Loucy (cell line): Measurements from ENCODE around the gene ADGRG1.
A peak's percentile ranks its signal among the peaks of the same experiment; 100 is the strongest.

Source experiments
- H2AFZ ChIP-seq: fragments of 200-600 bp; sonication (generic); 2 replicates; pipeline ENCODE4 v1.6.0; 2016; ENCODE audit warnings: antibody characterized with exemption, mild to moderate bottlenecking, low read length, moderate library complexity
- H3F3A ChIP-seq: fragments of 200-600 bp; 2 replicates; pipeline ENCODE4 v1.6.0; 2016; ENCODE audit warnings: antibody characterized with exemption, low read depth, mild to moderate bottlenecking
- H3K27me3 ChIP-seq: fragments of 200-600 bp; sonication (generic); 2 replicates; pipeline ENCODE4 v1.6.1; 2014; ENCODE audit warnings: low read length, mild to moderate bottlenecking; ENCODE audit not compliant: insufficient read depth, poor library complexity, severe bottlenecking
- H3K36me3 ChIP-seq: fragments of 200-600 bp; sonication (generic); 2 replicates; pipeline ENCODE4 v1.6.1; 2016; ENCODE audit warnings: low read length; ENCODE audit not compliant: insufficient read depth
- H3K4me1 ChIP-seq: fragments of 200-600 bp; sonication (generic); 2 replicates; pipeline ENCODE4 v1.5.1; 2014; ENCODE audit warnings: low read length, mild to moderate bottlenecking; ENCODE audit not compliant: insufficient read depth, poor library complexity, severe bottlenecking
- H3K4me2 ChIP-seq: fragments of 200-600 bp; sonication (generic); 2 replicates; pipeline ENCODE4 v1.6.0; 2014; ENCODE audit warnings: antibody characterized with exemption, low read length, low read depth, mild to moderate bottlenecking; ENCODE audit not compliant: poor library complexity, severe bottlenecking
- H3K4me3 ChIP-seq: fragments of 200-600 bp; sonication (generic); 2 replicates; pipeline ENCODE4 v1.5.1; 2014; ENCODE audit warnings: low read length, mild to moderate bottlenecking, mixed read lengths; ENCODE audit not compliant: poor library complexity, severe bottlenecking
- H3K79me2 ChIP-seq: fragments of 200-600 bp; sonication (generic); 2 replicates; pipeline ENCODE4 v1.6.1; 2014; ENCODE audit warnings: low read length; ENCODE audit not compliant: insufficient read depth
- H3K9ac ChIP-seq: fragments of 200-600 bp; sonication (generic); 2 replicates; pipeline ENCODE4 v1.6.0; 2014; ENCODE audit warnings: mild to moderate bottlenecking, low read depth, low read length, moderate library complexity; ENCODE audit not compliant: poor library complexity, severe bottlenecking
- H3K9me2 ChIP-seq: fragments of 200-600 bp; sonication (generic); replicated peaks from 2 replicates; pipeline ENCODE4 v1.6.1; 2016; ENCODE audit warnings: low read depth, low read length, mixed read lengths
- H3K9me3 ChIP-seq: fragments of 200-600 bp; sonication (generic); 2 replicates; pipeline ENCODE4 v1.6.1; 2014; ENCODE audit warnings: mild to moderate bottlenecking, antibody characterized with exemption, low read length, low read depth; ENCODE audit not compliant: insufficient read depth
- H4K20me1 ChIP-seq: fragments of 200-600 bp; sonication (generic); 2 replicates; pipeline ENCODE4 v1.6.0; 2014; ENCODE audit warnings: antibody characterized with exemption, low read length, mild to moderate bottlenecking; ENCODE audit not compliant: insufficient read depth, poor library complexity, severe bottlenecking
- EZH2phosphoT487 ChIP-seq: fragments of 200-600 bp; IDR thresholded peaks from 2 replicates; pipeline ENCODE4 v1.6.1; 2018; ENCODE audit warnings: antibody characterized with exemption, mild to moderate bottlenecking, moderate library complexity, borderline replicate concordance
- TF ChIP-seq, protein P1 (sequence below): fragments of 200-600 bp; sonication (generic); conservative IDR thresholded peaks from 2 replicates; pipeline ENCODE4 v1.5.1; 2014; ENCODE audit warnings: mild to moderate bottlenecking, antibody characterized with exemption, low read length

ADGRG1 gene

DNA sequence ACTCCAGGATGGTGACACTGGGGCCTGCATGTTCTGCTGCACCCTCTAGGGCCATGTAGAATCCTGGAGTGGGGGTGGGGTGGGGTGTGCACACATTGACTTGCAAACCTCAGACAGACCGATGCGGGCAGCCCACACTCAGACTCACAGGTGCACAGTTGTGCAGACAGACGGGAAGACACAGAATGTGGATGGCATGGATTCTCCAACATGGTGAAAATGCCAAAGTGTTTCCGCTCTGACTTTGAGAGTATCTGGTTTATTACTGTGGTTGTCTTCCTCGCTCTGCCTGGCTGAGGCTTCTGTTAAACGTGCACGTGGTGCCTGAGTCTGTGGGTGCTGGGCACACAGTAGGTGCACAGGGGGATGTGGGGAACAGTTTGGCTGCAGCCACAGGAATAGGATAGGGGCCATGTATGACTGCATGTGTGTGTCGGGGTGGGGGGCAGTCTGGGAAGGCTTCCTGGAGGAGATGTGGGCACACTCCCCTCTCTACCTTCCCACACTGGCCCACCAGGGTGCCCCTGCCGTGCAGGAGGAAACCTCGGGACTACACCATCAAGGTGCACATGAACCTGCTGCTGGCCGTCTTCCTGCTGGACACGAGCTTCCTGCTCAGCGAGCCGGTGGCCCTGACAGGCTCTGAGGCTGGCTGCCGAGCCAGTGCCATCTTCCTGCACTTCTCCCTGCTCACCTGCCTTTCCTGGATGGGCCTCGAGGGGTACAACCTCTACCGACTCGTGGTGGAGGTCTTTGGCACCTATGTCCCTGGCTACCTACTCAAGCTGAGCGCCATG, 30.6 kb downstream of the ADGRG1 start:
- TF ChIP-seq, protein P1, sequence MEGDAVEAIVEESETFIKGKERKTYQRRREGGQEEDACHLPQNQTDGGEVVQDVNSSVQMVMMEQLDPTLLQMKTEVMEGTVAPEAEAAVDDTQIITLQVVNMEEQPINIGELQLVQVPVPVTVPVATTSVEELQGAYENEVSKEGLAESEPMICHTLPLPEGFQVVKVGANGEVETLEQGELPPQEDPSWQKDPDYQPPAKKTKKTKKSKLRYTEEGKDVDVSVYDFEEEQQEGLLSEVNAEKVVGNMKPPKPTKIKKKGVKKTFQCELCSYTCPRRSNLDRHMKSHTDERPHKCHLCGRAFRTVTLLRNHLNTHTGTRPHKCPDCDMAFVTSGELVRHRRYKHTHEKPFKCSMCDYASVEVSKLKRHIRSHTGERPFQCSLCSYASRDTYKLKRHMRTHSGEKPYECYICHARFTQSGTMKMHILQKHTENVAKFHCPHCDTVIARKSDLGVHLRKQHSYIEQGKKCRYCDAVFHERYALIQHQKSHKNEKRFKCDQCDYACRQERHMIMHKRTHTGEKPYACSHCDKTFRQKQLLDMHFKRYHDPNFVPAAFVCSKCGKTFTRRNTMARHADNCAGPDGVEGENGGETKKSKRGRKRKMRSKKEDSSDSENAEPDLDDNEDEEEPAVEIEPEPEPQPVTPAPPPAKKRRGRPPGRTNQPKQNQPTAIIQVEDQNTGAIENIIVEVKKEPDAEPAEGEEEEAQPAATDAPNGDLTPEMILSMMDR = no peak
- TF ChIP-seq EZH2phosphoT487 = no peak
- H3K79me2 ChIP-seq = no peaks in the 10 kb centered on the region
- peaks cover 4% of the 10 kb centered on the region for H3K4me1 ChIP-seq
- no peaks in the 10 kb centered on the region for H3F3A ChIP-seq
- H3K9ac ChIP-seq = no peak overlapping the region
- no peaks in the 10 kb centered on the region for H3K36me3 ChIP-seq
- no peak overlapping the region for H3K4me2 ChIP-seq
- H4K20me1 ChIP-seq = no peaks in the 10 kb centered on the region
- H3K9me2 ChIP-seq = no peaks in the 10 kb centered on the region
- H3K4me3 ChIP-seq = no peak overlapping the region
- no peak overlapping the region for H2AFZ ChIP-seq
- H3K9me3 ChIP-seq = no peaks in the 10 kb centered on the region
- H3K27me3 ChIP-seq = no peaks in the 10 kb centered on the region

DNA sequence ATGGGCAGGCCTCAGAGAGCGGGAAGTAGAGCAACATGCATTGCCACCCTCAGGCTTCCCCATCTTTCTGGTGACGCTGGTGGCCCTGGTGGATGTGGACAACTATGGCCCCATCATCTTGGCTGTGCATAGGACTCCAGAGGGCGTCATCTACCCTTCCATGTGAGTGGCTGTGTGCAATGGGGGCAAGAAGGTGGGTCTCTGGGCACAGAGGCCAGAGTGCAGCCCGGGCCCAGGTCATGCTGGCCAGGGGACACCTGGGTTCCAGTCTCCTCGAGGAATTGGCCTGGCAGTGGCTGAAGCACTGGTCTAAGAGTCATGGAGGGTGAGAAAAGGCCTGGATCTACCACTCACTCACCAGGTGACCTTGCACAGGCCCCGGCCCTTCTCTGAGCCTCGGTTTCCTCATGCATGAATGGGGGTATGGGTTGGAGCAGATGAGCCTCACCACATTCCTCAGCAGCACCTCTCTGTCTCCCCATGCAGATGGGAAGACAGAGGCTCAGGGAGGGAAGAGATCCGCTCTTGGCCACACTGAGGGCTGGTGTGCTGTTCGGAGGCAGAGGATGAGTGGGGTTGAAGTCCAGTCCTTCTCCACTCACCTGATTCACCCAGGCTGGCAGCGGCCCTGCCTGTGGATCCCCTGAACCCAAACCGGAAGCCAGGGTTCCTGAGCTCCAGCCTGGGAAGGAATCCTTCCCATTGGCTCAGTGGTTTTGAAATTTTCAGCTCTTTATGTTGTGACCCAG, 32.5 kb downstream of the ADGRG1 start:
- Histone ChIP-seq H3K9me2 (no peaks in the 10 kb centered on the region), H3F3A (no peaks in the 10 kb centered on the region), H3K9ac (no peak overlapping the region), H3K27me3 (no peaks in the 10 kb centered on the region), H3K36me3 (no peaks in the 10 kb centered on the region), H3K4me1 (peaks cover 4% of the 10 kb centered on the region), H3K4me3 (no peak overlapping the region), H3K9me3 (no peaks in the 10 kb centered on the region), H3K79me2 (no peaks in the 10 kb centered on the region), H4K20me1 (no peaks in the 10 kb centered on the region), H2AFZ (no peak overlapping the region), H3K4me2 (no peak overlapping the region)
- no peak for TF ChIP-seq EZH2phosphoT487
- TF ChIP-seq, protein P1 = peak; percentile 53

DNA sequence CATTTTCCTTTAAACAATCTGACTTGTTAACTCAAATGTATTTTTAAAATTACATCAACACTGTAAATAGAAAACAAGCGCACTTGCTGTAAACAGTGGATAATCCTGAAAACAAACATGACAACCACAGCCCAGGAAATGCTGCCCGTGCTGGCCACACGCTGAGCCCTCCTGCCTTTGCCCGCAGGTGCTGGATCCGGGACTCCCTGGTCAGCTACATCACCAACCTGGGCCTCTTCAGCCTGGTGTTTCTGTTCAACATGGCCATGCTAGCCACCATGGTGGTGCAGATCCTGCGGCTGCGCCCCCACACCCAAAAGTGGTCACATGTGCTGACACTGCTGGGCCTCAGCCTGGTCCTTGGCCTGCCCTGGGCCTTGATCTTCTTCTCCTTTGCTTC, 33.1 kb downstream of the ADGRG1 start:
- H3K79me2 ChIP-seq = no peaks in the 10 kb centered on the region
- peaks cover 4% of the 10 kb centered on the region for H3K4me1 ChIP-seq
- no peaks in the 10 kb centered on the region for H4K20me1 ChIP-seq
- no peaks in the 10 kb centered on the region for H3K9me3 ChIP-seq
- H3K9me2 ChIP-seq = no peaks in the 10 kb centered on the region
- TF ChIP-seq, protein P1 = no peak
- TF ChIP-seq EZH2phosphoT487 = no peak
- no peak overlapping the region for H3K4me3 ChIP-seq
- no peak overlapping the region for H3K4me2 ChIP-seq
- H3K9ac ChIP-seq = no peak overlapping the region
- H3F3A ChIP-seq = no peaks in the 10 kb centered on the region
- H2AFZ ChIP-seq = no peak overlapping the region
- no peaks in the 10 kb centered on the region for H3K36me3 ChIP-seq
- no peaks in the 10 kb centered on the region for H3K27me3 ChIP-seq
